Esophagus muscularis mucosa (tissue), 3 donors: Measurements from ENCODE around the gene RNF175.

Experiments used
- POLR2A ChIP-seq: fragments of 450-650 bp; IDR thresholded peaks from one replicate; pipeline ENCODE4 v1.6.1; 2017; ENCODE audit warnings: antibody characterized with exemption, moderate library complexity, mild to moderate bottlenecking, low read depth
- TF ChIP-seq, protein P1 (sequence below), 3 experiments: fragments of 200-600 bp in 2 of 3; fragments of 450-650 bp in 1 of 3; sonication (generic) in 2 of 3; IDR thresholded peaks; one replicate each; pipeline ENCODE4 v1.5.1; 2017 to 2019; ENCODE audit warnings: antibody characterized with exemption in 3 of 3, mild to moderate bottlenecking in 2 of 3, moderate library complexity in 1 of 3

DNA sequence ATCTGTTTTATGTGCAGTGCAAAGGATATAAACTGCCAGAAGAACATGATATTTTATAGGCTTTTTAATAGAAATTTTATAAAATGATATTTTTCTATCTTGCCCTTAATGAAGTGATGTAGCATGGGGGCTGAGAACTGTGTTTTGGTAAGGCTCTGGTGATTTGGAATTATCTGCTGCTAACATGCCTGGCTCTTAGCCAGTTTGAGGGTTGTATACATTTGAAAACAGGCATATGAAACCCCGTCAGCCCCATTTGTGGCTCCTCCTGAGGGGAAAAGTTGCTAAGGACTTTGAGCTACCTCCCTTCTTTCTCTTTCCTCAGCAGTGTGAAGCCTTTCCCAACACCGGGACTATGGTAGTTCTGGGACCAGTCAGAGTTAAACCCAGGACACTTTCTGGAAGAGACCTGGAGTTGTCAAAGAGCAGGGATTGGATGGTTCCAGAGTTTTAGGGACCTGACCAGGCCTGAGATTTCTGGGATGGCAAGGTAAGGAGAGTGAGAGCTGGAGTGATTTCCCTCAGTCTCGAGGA is 24.4 kb upstream of the RNF175 start:
- TF ChIP-seq, protein P1, sequence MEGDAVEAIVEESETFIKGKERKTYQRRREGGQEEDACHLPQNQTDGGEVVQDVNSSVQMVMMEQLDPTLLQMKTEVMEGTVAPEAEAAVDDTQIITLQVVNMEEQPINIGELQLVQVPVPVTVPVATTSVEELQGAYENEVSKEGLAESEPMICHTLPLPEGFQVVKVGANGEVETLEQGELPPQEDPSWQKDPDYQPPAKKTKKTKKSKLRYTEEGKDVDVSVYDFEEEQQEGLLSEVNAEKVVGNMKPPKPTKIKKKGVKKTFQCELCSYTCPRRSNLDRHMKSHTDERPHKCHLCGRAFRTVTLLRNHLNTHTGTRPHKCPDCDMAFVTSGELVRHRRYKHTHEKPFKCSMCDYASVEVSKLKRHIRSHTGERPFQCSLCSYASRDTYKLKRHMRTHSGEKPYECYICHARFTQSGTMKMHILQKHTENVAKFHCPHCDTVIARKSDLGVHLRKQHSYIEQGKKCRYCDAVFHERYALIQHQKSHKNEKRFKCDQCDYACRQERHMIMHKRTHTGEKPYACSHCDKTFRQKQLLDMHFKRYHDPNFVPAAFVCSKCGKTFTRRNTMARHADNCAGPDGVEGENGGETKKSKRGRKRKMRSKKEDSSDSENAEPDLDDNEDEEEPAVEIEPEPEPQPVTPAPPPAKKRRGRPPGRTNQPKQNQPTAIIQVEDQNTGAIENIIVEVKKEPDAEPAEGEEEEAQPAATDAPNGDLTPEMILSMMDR (IDR thresholded peaks at IDR 0.05), result no peak
- no peak for TF ChIP-seq POLR2A
